ENCODE measurements around the gene CHPT1.

GRCh38 chr12:101695706-101696105, 1.7 kb upstream of the CHPT1 start:
- TF ChIP-seq EZH2phosphoT487 (IDR thresholded peaks at IDR 0.05; ENCODE audit: borderline replicate concordance), result no peak
- TF ChIP-seq, protein P1, sequence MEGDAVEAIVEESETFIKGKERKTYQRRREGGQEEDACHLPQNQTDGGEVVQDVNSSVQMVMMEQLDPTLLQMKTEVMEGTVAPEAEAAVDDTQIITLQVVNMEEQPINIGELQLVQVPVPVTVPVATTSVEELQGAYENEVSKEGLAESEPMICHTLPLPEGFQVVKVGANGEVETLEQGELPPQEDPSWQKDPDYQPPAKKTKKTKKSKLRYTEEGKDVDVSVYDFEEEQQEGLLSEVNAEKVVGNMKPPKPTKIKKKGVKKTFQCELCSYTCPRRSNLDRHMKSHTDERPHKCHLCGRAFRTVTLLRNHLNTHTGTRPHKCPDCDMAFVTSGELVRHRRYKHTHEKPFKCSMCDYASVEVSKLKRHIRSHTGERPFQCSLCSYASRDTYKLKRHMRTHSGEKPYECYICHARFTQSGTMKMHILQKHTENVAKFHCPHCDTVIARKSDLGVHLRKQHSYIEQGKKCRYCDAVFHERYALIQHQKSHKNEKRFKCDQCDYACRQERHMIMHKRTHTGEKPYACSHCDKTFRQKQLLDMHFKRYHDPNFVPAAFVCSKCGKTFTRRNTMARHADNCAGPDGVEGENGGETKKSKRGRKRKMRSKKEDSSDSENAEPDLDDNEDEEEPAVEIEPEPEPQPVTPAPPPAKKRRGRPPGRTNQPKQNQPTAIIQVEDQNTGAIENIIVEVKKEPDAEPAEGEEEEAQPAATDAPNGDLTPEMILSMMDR (conservative IDR thresholded peaks at IDR 0.05; ENCODE audit: low read length), result no peak
